H1 (cell line): ENCODE results near the gene C2orf72. TPM values are rescaled to one million over a fixed set of nuclear protein-coding genes. Genes with fewer than 3 reads are reported as not detected.

Experiments
- CTCF ChIA-PET: fragments of 300-600 bp; sonication (Branson Sonifier 250); formaldehyde crosslinking; loops from one replicate; lab custom pipeline; 2021; ENCODE audit not compliant: partially characterized antibody; lab: Charles Lee
- POLR2A ChIA-PET: fragments of 300-600 bp; sonication (Branson Sonifier 250); formaldehyde crosslinking; loops from one replicate; lab custom pipeline; 2021; ENCODE audit warnings: inconsistent platforms; ENCODE audit not compliant: partially characterized antibody; lab: Charles Lee
- DNase-seq, 2 experiments: peaks; one replicate each; pipeline versions ENCODE4 v3.0.0 to v3.0.0-alpha.2; 2010 to 2022; ENCODE audit warnings: low spot score in 2 of 2, low read depth in 1 of 2, mixed read lengths in 1 of 2
- FAIRE-seq: peaks from 2 replicates; lab custom pipeline; 2011; peaks lifted over from hg19 to GRCh38; lab: Jason Lieb, UNC
- H2AFZ ChIP-seq: 2 replicates; pipeline ENCODE4 v1.8.1; 2012; ENCODE audit warnings: low read length, inconsistent platforms
- H2AK5ac ChIP-seq: 2 replicates; pipeline ENCODE4 v1.6.1; 2013; ENCODE audit warnings: low read depth, low read length
- H2BK120ac ChIP-seq: replicated peaks from 2 replicates; pipeline ENCODE3; 2013; ENCODE audit warnings: low read depth, low read length, inconsistent platforms
- H2BK12ac ChIP-seq: 2 replicates; pipeline ENCODE4 v1.6.1; 2013; ENCODE audit warnings: low read depth, low read length
- H2BK15ac ChIP-seq: 2 replicates; pipeline ENCODE4 v1.6.1; 2013; ENCODE audit warnings: low read length
- H2BK20ac ChIP-seq: 2 replicates; pipeline ENCODE4 v1.6.1; 2013; ENCODE audit warnings: low read length
- H2BK5ac ChIP-seq: 2 replicates; pipeline ENCODE4 v1.6.1; 2013; ENCODE audit warnings: low read depth, low read length
- H3K14ac ChIP-seq: 2 replicates; pipeline ENCODE4 v1.6.1; 2013; ENCODE audit warnings: inconsistent platforms; ENCODE audit not compliant: insufficient read length
- H3K18ac ChIP-seq: 2 replicates; pipeline ENCODE4 v1.6.1; 2013; ENCODE audit warnings: low read length; ENCODE audit errors: extremely low read depth
- H3K23ac ChIP-seq: 2 replicates; pipeline ENCODE4 v1.6.1; 2013; ENCODE audit warnings: inconsistent platforms; ENCODE audit not compliant: insufficient read length
- H3K23me2 ChIP-seq: 2 replicates; pipeline ENCODE4 v1.6.1; 2013; ENCODE audit warnings: low read depth, low read length
- H3K27ac ChIP-seq: 2 replicates; pipeline ENCODE4 v1.6.1; 2011; ENCODE audit warnings: low read depth, low read length, inconsistent platforms
- H3K27me3 ChIP-seq, 4 experiments: replicated peaks in 1 of 4; 1 replicate in 1 of 4; 2 replicates in 3 of 4; pipeline versions ENCODE4 v1.6.1 to v1.8.1; 2011 to 2013; ENCODE audit warnings: low read length in 3 of 4, mild to moderate bottlenecking in 3 of 4, inconsistent platforms in 2 of 4, mixed read lengths in 2 of 4, moderate library complexity in 1 of 4; ENCODE audit not compliant: control insufficient read depth in 3 of 4, insufficient read depth in 3 of 4; ENCODE audit errors: extremely low read depth in 1 of 4
- H3K36me3 ChIP-seq, 4 experiments: 2 replicates each; pipeline versions ENCODE4 v1.6.1 to v1.8.1; 2011 to 2013; ENCODE audit warnings: mild to moderate bottlenecking in 4 of 4, low read length in 3 of 4, moderate library complexity in 2 of 4, control low read depth in 1 of 4, inconsistent platforms in 1 of 4; ENCODE audit not compliant: insufficient read depth in 4 of 4, control insufficient read depth in 2 of 4
- H3K4ac ChIP-seq: replicated peaks from 2 replicates; pipeline ENCODE3; 2013; ENCODE audit warnings: low read length, low read depth, mixed read lengths, inconsistent platforms; ENCODE audit not compliant: insufficient read length
- H3K4me1 ChIP-seq, 4 experiments: replicated peaks in 1 of 4; 1 replicate in 1 of 4; 2 replicates in 3 of 4; pipeline versions ENCODE4 v1.6.1 to v1.8.1; 2011 to 2013; ENCODE audit warnings: low read length in 3 of 4, inconsistent platforms in 2 of 4, mixed read lengths in 1 of 4; ENCODE audit not compliant: insufficient read depth in 4 of 4, control insufficient read depth in 3 of 4
- H3K4me2 ChIP-seq, 2 experiments: 2 replicates each; pipeline versions ENCODE4 v1.6.1 to v1.8.1; 2011 to 2013; ENCODE audit warnings: low read depth in 2 of 2, low read length in 2 of 2, control low read depth in 1 of 2, inconsistent platforms in 1 of 2, mild to moderate bottlenecking in 1 of 2; ENCODE audit not compliant: insufficient read depth in 1 of 2
- H3K4me3 ChIP-seq, 4 experiments: fragments of 200-600, 300-600 bp in 1 of 4; sonication (generic), shearing (Covaris generic), sonication (Bioruptor Twin) in 1 of 4; 2 replicates each; pipeline versions ENCODE4 v1.5.1 to v1.8.1; 2011 to 2016; ENCODE audit warnings: low read length in 4 of 4, low read depth in 3 of 4, control low read depth in 2 of 4, inconsistent platforms in 2 of 4, mild to moderate bottlenecking in 2 of 4, mixed read lengths in 1 of 4, moderate library complexity in 1 of 4; ENCODE audit not compliant: insufficient read depth in 2 of 4; ENCODE audit errors: extremely low read depth in 1 of 4
- H3K56ac ChIP-seq: replicated peaks from 2 replicates; pipeline ENCODE3; 2013; ENCODE audit warnings: low read depth, mild to moderate bottlenecking, mixed read lengths, low read length, inconsistent platforms; ENCODE audit not compliant: insufficient read length
- H3K79me1 ChIP-seq: 2 replicates; pipeline ENCODE4 v1.6.1; 2013; ENCODE audit warnings: low read depth, low read length, control low read depth
- H3K79me2 ChIP-seq, 2 experiments: 2 replicates each; pipeline versions ENCODE4 v1.6.1 to v1.8.1; 2012 to 2013; ENCODE audit warnings: low read length in 2 of 2, mild to moderate bottlenecking in 2 of 2, inconsistent platforms in 1 of 2; ENCODE audit not compliant: insufficient read depth in 2 of 2, control insufficient read depth in 1 of 2
- H3K9ac ChIP-seq, 4 experiments: replicated peaks in 1 of 4; 1 replicate in 1 of 4; 2 replicates in 3 of 4; pipeline versions ENCODE4 v1.6.1 to v1.8.1; 2011 to 2013; ENCODE audit warnings: low read depth in 3 of 4, low read length in 3 of 4, control low read depth in 2 of 4, mild to moderate bottlenecking in 2 of 4, moderate library complexity in 2 of 4, inconsistent platforms in 1 of 4; ENCODE audit errors: extremely low read depth in 1 of 4
- H3K9me3 ChIP-seq, 2 experiments: 2 replicates each; pipeline versions ENCODE4 v1.6.1 to v1.8.1; 2012 to 2013; ENCODE audit warnings: mild to moderate bottlenecking in 2 of 2, moderate library complexity in 2 of 2, control low read depth in 1 of 2, inconsistent platforms in 1 of 2, low read depth in 1 of 2, low read length in 1 of 2, mixed read lengths in 1 of 2; ENCODE audit not compliant: insufficient read depth in 2 of 2
- H4K20me1 ChIP-seq, 2 experiments: replicated peaks in 1 of 2; 2 replicates each; pipeline versions ENCODE3 to v1.8.1; 2011 to 2013; ENCODE audit warnings: inconsistent platforms in 2 of 2, low read length in 2 of 2, mild to moderate bottlenecking in 1 of 2; ENCODE audit not compliant: insufficient read depth in 2 of 2, control insufficient read depth in 1 of 2
- H4K5ac ChIP-seq: 2 replicates; pipeline ENCODE4 v1.6.1; 2013; ENCODE audit warnings: low read length, low read depth, mixed read lengths, inconsistent platforms; ENCODE audit not compliant: insufficient read length
- H4K8ac ChIP-seq: 2 replicates; pipeline ENCODE4 v1.8.0; 2013; ENCODE audit warnings: mild to moderate bottlenecking, moderate library complexity, low read length, inconsistent platforms; ENCODE audit not compliant: insufficient read depth; ENCODE audit errors: extremely low read depth
- H4K91ac ChIP-seq: replicated peaks from 2 replicates; pipeline ENCODE3; 2013; ENCODE audit warnings: low read length, mixed read lengths, inconsistent platforms; ENCODE audit not compliant: insufficient read length
- CHD2 ChIP-seq: IDR thresholded peaks from 2 replicates; pipeline ENCODE4 v1.6.1; 2012; ENCODE audit warnings: low read length, improper control_type of control experiment
- KDM1A ChIP-seq: fragments of 200-600, 300-600 bp; sonication (generic); IDR thresholded peaks from 2 replicates; pipeline ENCODE4 v1.7.1; 2016; ENCODE audit warnings: mild to moderate bottlenecking, low read length, borderline replicate concordance
- POLR2AphosphoS5 ChIP-seq: IDR thresholded peaks from 2 replicates; pipeline ENCODE4 v1.6.1; 2011; ENCODE audit warnings: low read depth, low read length
- RBBP5 ChIP-seq: IDR thresholded peaks from 2 replicates; pipeline ENCODE4 v1.7.1; 2012; ENCODE audit warnings: low read depth, mild to moderate bottlenecking, inconsistent platforms, low read length, moderate library complexity, borderline replicate concordance
- WGBS, 2 experiments: shearing (Covaris generic) in 1 of 2; methylation state at CpG; one replicate each; pipeline versions ENCODE4 v1.1.6 to v1.1.7; 2013 to 2015; ENCODE audit warnings: low lambda C conversion rate in 2 of 2, mixed read lengths in 2 of 2, inconsistent platforms in 1 of 2, low coverage in 1 of 2, missing lambda C conversion rate in 1 of 2; ENCODE audit not compliant: insufficient replicate concordance in 2 of 2, insufficient coverage in 1 of 2, insufficient read length in 1 of 2; ENCODE audit errors: extremely low coverage in 1 of 2, missing lambda C conversion rate in 1 of 2; 5-methylcytosine and 5-hydroxymethylcytosine counted together
- polyA plus RNA-seq, 7 experiments: library from polyadenylated mRNA; depleted of rRNA in 3 of 7; stranded (reverse) in 5 of 7; unstranded in 2 of 7; fragments of >200 nt in 5 of 7; fragments of 200-250 nt in 2 of 7; gene quantifications; 1 replicate in 5 of 7; 2 replicates in 1 of 7; 4 replicates in 1 of 7; pipeline versions ENCODE4 v1.2.1 to v1.2.3, GENCODE V29; 2011 to 2013; ENCODE audit warnings: missing spikeins in 2 of 7, mixed read lengths in 2 of 7
- total RNA-seq: library from RNA; stranded (reverse); fragmentation: NEBNext Ultra II Directional; extraction: Animal tissue kit (Norgen Biotek cat#: 25700); gene quantifications from 2 replicates; pipeline ENCODE4 v1.2.1, GENCODE V29; 2021

The C2orf72 gene
- total and polyA plus RNA-seq, 2 of the 8 experiments (the other 6 are each of a cell fraction or from before 2014, with no cell fraction given), result 1.1 to 1.7 TPM

GRCh38 chr2:231059756-231060155 is 22.4 kb downstream of the C2orf72 start:
- Histone ChIP-seq H2AFZ (no peak overlapping the region), H3K23ac (no peak overlapping the region), H4K8ac (no peak overlapping the region), H3K4me1 (peaks cover 0 to 8% (median under 1%) of the 10 kb centered on the region in 4 experiments; a peak in 4 of 7 replicates), H4K91ac (no peak overlapping the region), H3K4me3 (no peak overlapping the region), H2BK5ac (no peak overlapping the region), H3K23me2 (peaks cover 9% of the 10 kb centered on the region), H2BK12ac (no peak overlapping the region), H3K9me3 (no peaks in the 10 kb centered on the region), H3K14ac (no peak overlapping the region), H3K27ac (no peak overlapping the region), H2BK15ac (no peak overlapping the region), H3K18ac (no peak overlapping the region), H3K56ac (no peak overlapping the region), H2BK20ac (no peak overlapping the region), H3K36me3 (peaks cover 16 to 33% (median 24%) of the 10 kb centered on the region in 4 experiments), H2BK120ac (no peak overlapping the region), H3K9ac (no peak overlapping the region), H3K27me3 (no peaks in the 10 kb centered on the region), H2AK5ac (no peak overlapping the region), H4K5ac (no peak overlapping the region), H3K79me1 (no peaks in the 10 kb centered on the region; the same call in 1 of the 2 replicates), H3K4me2 (no peak overlapping the region), H3K79me2 (peaks cover 26 to 47% of the 10 kb centered on the region in 2 experiments), H3K4ac (no peak overlapping the region), H4K20me1 (peaks cover 2 to 10% of the 10 kb centered on the region in 2 experiments)
- no peak for DNase-seq
- ChIA-PET CTCF (interaction anchor here (0.6 kb wide), 1 partner anchor 181 kb away, joined by 3 read pairs; no protein-coding TSS in a partner anchor), POLR2A (interaction anchor here (1.7 kb wide), 1 partner anchor 404 kb away, joined by 5 read pairs; the partner anchor contains the start of gene NCL)
- no peak for FAIRE-seq
- WGBS, 2 experiments, result 91% methylated on average over 2 of the region's 2 CpGs; no CpG with 5 or more reads in 1 of the 2 experiments
- no peak for TF ChIP-seq KDM1A
- no peak for TF ChIP-seq CHD2
- no peak for TF ChIP-seq RBBP5
- TF ChIP-seq POLR2AphosphoS5, result no peak
